GM12873 (cell line): Measurements from ENCODE around the gene DNAJC9.

Experiments used
- CTCF ChIP-seq: IDR thresholded peaks from 2 replicates; pipeline ENCODE4 v1.5.1; 2012; ENCODE audit warnings: low read depth, mild to moderate bottlenecking, moderate library complexity, low read length, control low read depth; ENCODE audit not compliant: insufficient read depth; ENCODE audit errors: missing control alignments

Gene DNAJC9

GRCh38 chr10:73233883-73234282, 13.2 kb downstream of the DNAJC9 start:
- TF ChIP-seq CTCF = no peak

- peak; percentile 24 for TF ChIP-seq CTCF
Measured at GRCh38 chr10:73232887-73233286, 14.2 kb downstream of the DNAJC9 start.

GRCh38 chr10:73229567-73229966, 17.5 kb downstream of the DNAJC9 start:
- no peak for TF ChIP-seq CTCF

GRCh38 chr10:73228247-73228646, 18.8 kb downstream of the DNAJC9 start:
- no peak for TF ChIP-seq CTCF

DNA sequence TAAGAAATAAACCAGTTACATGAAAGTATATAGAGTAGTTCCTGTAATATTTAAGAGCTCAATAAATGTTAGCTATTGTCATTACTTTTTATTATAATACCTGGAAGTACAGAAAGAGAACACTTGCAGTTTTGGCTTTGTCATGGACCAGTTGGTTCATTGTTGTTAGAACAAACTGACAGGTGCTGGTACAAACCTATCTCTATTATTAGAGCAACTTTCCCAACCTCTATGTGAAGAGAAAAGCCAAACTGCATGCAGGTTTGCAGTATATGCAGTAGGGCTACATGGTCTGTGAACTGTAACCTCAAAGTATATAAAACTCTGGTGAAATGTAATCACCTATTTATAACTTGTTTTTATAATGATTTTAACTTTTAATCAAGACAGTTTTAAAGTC, 20.4 kb downstream of the DNAJC9 start:
- TF ChIP-seq CTCF = no peak

DNA sequence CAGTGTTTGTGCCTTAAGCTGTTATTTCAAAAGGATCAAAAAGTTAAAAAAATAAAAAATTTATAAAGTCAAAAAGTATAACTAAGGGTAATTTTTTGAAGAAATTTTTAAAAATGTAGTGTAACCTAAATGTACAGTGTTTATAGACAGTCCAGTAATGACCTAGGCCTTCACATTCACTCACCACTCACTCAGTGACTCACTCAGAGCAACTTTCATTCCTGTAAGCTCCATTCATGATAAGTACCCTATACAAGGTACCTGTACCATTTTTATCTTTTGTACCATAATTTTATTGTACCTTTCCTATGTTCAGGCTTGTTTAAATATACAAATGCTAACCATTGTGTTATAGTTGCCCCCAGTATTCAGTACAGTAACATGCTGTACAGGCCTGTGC, 21.5 kb downstream of the DNAJC9 start:
- TF ChIP-seq CTCF = no peak

DNA sequence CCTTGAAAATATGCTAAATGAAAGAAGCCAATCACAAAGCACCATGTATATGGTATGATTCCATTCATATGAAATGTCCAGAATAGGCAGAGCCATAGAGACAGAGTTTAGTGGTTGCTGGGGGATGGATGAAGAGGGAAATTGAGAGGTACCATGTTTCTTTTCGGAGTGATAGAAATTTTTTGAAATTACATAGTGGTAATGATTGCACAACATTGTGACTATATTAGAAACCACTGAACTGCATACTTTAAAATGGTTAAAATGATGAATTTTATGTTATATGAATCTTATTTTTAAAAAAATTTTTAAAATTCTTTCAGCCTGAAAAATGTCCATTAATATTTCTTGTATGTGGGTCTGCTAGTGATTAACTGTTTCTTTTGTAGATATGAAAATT, 26.1 kb downstream of the DNAJC9 start:
- TF ChIP-seq CTCF = no peak
